Measurements from ENCODE around the gene FBXO42. TPM values are rescaled to one million over a fixed set of nuclear protein-coding genes. Genes with fewer than 3 reads are reported as not detected.

The FBXO42 gene
- total and polyA plus RNA-seq, 9 of the 15 experiments (the other 6 are each of a cell fraction or from before 2014, with no cell fraction given) = 7.2 to 24.8 (median 17.4) TPM

DNA sequence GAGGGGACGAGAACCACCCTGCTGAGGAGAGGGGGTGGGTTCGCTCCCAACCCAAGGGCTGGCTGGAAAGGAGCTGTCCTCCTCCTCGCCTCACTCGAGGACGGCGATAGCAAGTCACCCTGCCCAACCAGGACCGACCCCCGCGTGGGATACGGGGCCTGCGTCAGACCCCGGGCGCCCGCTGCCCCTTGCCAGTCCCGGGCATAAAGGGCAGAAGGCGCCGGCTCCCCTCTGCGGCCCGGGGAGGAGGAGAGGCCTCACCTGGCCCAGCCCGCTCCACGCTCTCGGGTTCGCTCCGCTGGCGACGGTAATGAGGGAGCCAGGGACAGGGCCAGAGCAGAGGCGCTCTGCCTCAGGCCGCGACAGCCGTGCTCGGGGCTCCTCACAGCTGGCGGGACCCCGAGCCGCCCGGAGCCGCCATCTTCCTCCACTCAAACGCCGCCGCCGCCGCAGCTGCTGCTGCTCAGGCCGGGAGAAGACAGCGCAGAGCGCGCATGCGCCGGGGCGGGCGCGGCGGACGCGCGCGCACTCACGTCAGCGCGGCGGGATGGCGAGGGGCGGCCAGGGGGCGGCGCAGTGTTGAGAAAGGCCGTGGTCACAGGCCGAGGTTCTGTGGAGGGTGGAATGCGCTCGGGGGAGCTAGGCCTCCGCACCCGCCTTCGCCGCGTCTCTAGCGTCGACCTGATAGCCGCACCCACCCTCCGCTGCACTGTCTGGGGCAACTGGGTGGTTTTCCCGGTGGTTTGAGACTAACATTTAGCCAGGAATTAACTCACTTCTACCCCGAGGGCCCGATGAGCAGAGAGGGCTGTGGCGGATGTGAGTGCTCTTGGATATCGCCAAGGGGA, at the start of gene FBXO42 (continued):
- TF ChIP-seq CEBPG (CRISPR knock-in tag; IDR thresholded peaks at IDR 0.05) = peak; percentile 31
- peak in 1 of 2 experiments; percentile 51; a peak in 2 of 4 replicates for TF ChIP-seq CEBPG (tag; conservative IDR thresholded peaks at IDR 0.05 in 1 of 2, IDR thresholded peaks at IDR 0.05 in 1 of 2)
- TF ChIP-seq, protein P1, sequence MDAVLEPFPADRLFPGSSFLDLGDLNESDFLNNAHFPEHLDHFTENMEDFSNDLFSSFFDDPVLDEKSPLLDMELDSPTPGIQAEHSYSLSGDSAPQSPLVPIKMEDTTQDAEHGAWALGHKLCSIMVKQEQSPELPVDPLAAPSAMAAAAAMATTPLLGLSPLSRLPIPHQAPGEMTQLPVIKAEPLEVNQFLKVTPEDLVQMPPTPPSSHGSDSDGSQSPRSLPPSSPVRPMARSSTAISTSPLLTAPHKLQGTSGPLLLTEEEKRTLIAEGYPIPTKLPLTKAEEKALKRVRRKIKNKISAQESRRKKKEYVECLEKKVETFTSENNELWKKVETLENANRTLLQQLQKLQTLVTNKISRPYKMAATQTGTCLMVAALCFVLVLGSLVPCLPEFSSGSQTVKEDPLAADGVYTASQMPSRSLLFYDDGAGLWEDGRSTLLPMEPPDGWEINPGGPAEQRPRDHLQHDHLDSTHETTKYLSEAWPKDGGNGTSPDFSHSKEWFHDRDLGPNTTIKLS (IDR thresholded peaks at IDR 0.05; ENCODE audit: borderline replicate concordance, low read depth) = peak; percentile 82
- TF ChIP-seq SRF (CRISPR knock-in tag; IDR thresholded peaks at IDR 0.05) = peak in 1 of 2 experiments; percentile 67; a peak in 1 of 4 replicates
- peak; percentile 64 for TF ChIP-seq DPF2 (IDR thresholded peaks at IDR 0.05)
- TF ChIP-seq, protein P2, sequence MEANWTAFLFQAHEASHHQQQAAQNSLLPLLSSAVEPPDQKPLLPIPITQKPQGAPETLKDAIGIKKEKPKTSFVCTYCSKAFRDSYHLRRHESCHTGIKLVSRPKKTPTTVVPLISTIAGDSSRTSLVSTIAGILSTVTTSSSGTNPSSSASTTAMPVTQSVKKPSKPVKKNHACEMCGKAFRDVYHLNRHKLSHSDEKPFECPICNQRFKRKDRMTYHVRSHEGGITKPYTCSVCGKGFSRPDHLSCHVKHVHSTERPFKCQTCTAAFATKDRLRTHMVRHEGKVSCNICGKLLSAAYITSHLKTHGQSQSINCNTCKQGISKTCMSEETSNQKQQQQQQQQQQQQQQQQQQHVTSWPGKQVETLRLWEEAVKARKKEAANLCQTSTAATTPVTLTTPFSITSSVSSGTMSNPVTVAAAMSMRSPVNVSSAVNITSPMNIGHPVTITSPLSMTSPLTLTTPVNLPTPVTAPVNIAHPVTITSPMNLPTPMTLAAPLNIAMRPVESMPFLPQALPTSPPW (CRISPR knock-in tag; IDR thresholded peaks at IDR 0.05) = peak; percentile 73
- TF ChIP-seq ZNF696 (CRISPR knock-in tag; conservative IDR thresholded peaks at IDR 0.05) = no peak
- no peak for TF ChIP-seq MYBL2 (IDR thresholded peaks at IDR 0.05; ENCODE audit: low read depth)
- TF ChIP-seq MYBL2 (CRISPR knock-in tag; IDR thresholded peaks at IDR 0.05; ENCODE audit: borderline replicate concordance) = no peak
- TF ChIP-seq HNRNPH1 (optimal IDR thresholded peaks at IDR 0.05; ENCODE audit: low read depth, low read length) = no peak
- no peak for TF ChIP-seq LEF1 (IDR thresholded peaks at IDR 0.05)
- TF ChIP-seq ZNF282 (CRISPR knock-in tag; IDR thresholded peaks at IDR 0.05) = 0 out of 2 replicates have a peak, but pooled peaks have one; percentile 68
- TF ChIP-seq CREBBP (IDR thresholded peaks at IDR 0.05; ENCODE audit: low read depth, low read length) = no peak
- TF ChIP-seq GABPB1 (CRISPR knock-in tag; IDR thresholded peaks at IDR 0.05) = peak; percentile 74; the same call in 1 of the 2 replicates
- peak; percentile 60; the same call in 1 of the 2 replicates for TF ChIP-seq SP1 (CRISPR knock-in tag; IDR thresholded peaks at IDR 0.05)
- TF ChIP-seq NFIC (IDR thresholded peaks at IDR 0.05) = peak; percentile 21; the same call in 1 of the 2 replicates
- peak; percentile 72 for TF ChIP-seq EP400 (IDR thresholded peaks at IDR 0.05)
- no peak for TF ChIP-seq BDP1 (IDR thresholded peaks at IDR 0.05; ENCODE audit: insufficient read depth, insufficient read length)
- peak; percentile 85 for TF ChIP-seq GTF2E2 (tag; IDR thresholded peaks at IDR 0.05)
- TF ChIP-seq YBX1 (IDR thresholded peaks at IDR 0.05) = no peak
- no peak for TF ChIP-seq CC2D1A (IDR thresholded peaks at IDR 0.05)
- no peak for TF ChIP-seq MXI1 (IDR thresholded peaks at IDR 0.05; ENCODE audit: low read depth, low read length)
- TF ChIP-seq NFATC3 (IDR thresholded peaks at IDR 0.05) = no peak

Measured in K562 (cell line).